Tibial nerve (tissue), 4 donors: ENCODE results near the gene EXT2.

Source experiments
- EP300 ChIP-seq, 2 donors: sonication (generic); formaldehyde crosslinking; IDR thresholded peaks; one replicate each; pipeline ENCODE4 v1.6.1; 2017; ENCODE audit warnings: antibody characterized with exemption in 2 of 2, mild to moderate bottlenecking in 1 of 2
- POLR2A ChIP-seq, 2 donors: fragments of 450-650 bp; IDR thresholded peaks; one replicate each; pipeline ENCODE4 v1.6.1; 2017; ENCODE audit warnings: antibody characterized with exemption in 2 of 2, mild to moderate bottlenecking in 2 of 2, moderate library complexity in 2 of 2
- TF ChIP-seq, protein P1 (sequence below), 5 experiments: fragments of 200-600 bp in 3 of 5; fragments of 450-650 bp in 2 of 5; sonication (generic) in 3 of 5; IDR thresholded peaks; one replicate each; pipeline ENCODE4 v1.5.1; 2016 to 2019; ENCODE audit warnings: antibody characterized with exemption in 5 of 5, mild to moderate bottlenecking in 3 of 5, moderate library complexity in 2 of 5

DNA sequence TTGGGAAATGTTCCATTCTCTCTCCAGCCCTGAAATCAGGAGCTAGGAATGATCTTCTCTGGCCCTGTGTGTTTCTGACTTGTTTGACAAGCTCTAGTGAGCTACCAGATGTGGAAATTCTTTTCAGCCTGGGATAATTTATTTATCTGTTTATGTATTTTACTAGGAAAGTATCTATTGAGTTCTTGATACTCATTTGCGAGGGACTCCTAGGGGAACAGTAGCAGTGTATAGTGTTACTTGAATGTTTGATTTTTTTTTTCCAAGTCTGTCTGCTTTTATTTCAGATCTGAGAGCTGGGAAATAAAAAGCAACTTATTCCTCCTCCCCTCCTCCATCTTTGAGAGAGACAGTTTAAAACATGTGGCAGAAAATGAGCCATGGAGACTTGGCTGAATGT lies 122.0 kb downstream of the EXT2 start:
- TF ChIP-seq, protein P1, sequence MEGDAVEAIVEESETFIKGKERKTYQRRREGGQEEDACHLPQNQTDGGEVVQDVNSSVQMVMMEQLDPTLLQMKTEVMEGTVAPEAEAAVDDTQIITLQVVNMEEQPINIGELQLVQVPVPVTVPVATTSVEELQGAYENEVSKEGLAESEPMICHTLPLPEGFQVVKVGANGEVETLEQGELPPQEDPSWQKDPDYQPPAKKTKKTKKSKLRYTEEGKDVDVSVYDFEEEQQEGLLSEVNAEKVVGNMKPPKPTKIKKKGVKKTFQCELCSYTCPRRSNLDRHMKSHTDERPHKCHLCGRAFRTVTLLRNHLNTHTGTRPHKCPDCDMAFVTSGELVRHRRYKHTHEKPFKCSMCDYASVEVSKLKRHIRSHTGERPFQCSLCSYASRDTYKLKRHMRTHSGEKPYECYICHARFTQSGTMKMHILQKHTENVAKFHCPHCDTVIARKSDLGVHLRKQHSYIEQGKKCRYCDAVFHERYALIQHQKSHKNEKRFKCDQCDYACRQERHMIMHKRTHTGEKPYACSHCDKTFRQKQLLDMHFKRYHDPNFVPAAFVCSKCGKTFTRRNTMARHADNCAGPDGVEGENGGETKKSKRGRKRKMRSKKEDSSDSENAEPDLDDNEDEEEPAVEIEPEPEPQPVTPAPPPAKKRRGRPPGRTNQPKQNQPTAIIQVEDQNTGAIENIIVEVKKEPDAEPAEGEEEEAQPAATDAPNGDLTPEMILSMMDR (IDR thresholded peaks at IDR 0.05): no peak
- TF ChIP-seq POLR2A (IDR thresholded peaks at IDR 0.05) (no peak), EP300 (IDR thresholded peaks at IDR 0.05) (no peak)
